GM12865 (cell line): ENCODE data around the gene TBCE.

Experiments
- DNase-seq: peaks from one replicate; pipeline ENCODE4 v3.0.0; 2010; ENCODE audit warnings: low read depth
- H3K4me3 ChIP-seq: 2 replicates; pipeline ENCODE4 v1.5.1; 2011; ENCODE audit warnings: mild to moderate bottlenecking, low read depth, low read length, control low read depth
- TF ChIP-seq, protein P1 (sequence below): IDR thresholded peaks from 2 replicates; pipeline ENCODE4 v1.5.1; 2011; ENCODE audit warnings: low read length, control low read depth, low read depth, inconsistent platforms; ENCODE audit not compliant: insufficient read depth; ENCODE audit errors: missing control alignments

The TBCE gene

DNA sequence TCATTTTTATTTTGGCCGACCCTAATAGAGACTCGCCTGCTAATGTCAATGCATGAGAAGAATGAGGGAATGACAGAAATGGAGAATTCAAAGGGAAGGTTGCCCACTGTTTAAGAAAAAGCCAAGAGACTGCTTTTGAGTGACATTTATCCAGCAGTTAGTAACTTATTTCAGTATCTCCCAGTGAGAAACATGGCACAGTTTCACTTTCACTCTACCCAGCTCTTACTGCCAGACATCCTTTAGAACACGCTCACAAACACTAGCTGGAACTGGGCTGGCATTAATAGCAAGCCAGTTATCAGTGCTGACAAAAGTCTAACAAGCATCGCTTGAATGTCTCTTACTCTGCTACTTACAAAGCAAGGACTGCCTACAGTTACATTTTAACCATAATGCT, 30.3 kb upstream of the TBCE start:
- H3K4me3 ChIP-seq: no peak overlapping the region
- no peak for DNase-seq
- TF ChIP-seq, protein P1, sequence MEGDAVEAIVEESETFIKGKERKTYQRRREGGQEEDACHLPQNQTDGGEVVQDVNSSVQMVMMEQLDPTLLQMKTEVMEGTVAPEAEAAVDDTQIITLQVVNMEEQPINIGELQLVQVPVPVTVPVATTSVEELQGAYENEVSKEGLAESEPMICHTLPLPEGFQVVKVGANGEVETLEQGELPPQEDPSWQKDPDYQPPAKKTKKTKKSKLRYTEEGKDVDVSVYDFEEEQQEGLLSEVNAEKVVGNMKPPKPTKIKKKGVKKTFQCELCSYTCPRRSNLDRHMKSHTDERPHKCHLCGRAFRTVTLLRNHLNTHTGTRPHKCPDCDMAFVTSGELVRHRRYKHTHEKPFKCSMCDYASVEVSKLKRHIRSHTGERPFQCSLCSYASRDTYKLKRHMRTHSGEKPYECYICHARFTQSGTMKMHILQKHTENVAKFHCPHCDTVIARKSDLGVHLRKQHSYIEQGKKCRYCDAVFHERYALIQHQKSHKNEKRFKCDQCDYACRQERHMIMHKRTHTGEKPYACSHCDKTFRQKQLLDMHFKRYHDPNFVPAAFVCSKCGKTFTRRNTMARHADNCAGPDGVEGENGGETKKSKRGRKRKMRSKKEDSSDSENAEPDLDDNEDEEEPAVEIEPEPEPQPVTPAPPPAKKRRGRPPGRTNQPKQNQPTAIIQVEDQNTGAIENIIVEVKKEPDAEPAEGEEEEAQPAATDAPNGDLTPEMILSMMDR: no peak

DNA sequence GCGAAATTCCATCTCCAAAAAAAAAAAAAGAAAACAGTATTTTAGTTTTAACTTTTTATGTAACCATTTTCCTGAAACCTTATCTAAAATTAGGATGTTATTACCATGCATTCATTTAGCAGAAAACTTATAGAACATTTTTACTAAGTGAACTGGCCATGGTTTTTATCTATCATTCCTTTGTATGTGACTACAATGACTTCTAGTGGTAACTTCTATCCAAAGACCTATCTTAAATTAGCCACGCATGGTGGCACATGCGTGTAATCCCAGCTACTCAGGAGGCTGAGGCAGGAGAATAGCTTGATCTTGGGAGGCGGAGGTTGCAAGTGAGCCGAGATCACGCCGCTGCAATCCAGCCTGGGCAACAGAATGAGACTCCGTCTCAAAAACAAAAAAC, 27.5 kb upstream of the TBCE start:
- TF ChIP-seq, protein P1: no peak
- DNase-seq: no peak
- no peak overlapping the region for H3K4me3 ChIP-seq

DNA sequence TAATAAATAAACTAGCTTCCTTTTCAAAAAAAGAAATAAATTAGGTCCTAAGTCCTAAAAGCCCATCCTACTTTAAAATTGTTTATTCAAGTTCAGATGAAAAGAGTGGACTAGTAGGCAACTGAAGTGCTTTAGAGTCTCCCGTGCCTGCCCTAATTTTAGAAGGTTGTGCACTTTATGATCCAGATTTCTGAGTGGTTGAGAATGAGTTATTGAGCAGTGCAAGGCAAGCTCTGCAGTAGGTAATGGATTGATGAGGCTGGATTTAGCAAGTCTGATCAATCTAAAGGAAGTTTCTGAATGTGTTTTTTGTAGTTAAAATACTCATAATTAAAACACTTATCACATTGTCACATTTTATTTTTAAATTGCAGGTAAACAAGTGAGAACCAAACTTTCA, 25.9 kb upstream of the TBCE start:
- TF ChIP-seq, protein P1: no peak
- no peak for DNase-seq
- no peak overlapping the region for H3K4me3 ChIP-seq

DNA sequence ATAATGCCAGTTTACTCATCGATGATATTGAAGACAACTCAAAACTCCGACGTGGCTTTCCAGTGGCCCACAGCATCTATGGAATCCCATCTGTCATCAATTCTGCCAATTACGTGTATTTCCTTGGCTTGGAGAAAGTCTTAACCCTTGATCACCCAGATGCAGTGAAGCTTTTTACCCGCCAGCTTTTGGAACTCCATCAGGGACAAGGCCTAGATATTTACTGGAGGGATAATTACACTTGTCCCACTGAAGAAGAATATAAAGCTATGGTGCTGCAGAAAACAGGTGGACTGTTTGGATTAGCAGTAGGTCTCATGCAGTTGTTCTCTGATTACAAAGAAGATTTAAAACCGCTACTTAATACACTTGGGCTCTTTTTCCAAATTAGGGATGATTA, 25.2 kb upstream of the TBCE start:
- TF ChIP-seq, protein P1: no peak
- no peak overlapping the region for H3K4me3 ChIP-seq
- DNase-seq: no peak

DNA sequence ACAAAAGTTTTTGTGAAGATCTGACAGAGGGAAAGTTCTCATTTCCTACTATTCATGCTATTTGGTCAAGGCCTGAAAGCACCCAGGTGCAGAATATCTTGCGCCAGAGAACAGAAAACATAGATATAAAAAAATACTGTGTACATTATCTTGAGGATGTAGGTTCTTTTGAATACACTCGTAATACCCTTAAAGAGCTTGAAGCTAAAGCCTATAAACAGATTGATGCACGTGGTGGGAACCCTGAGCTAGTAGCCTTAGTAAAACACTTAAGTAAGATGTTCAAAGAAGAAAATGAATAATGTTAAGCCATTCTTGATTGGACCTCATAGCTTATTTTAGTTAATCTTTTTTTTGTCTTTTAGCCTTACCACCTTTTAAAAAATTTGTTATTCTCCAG, 24.8 kb upstream of the TBCE start:
- TF ChIP-seq, protein P1: no peak
- DNase-seq: no peak
- no peak overlapping the region for H3K4me3 ChIP-seq

DNA sequence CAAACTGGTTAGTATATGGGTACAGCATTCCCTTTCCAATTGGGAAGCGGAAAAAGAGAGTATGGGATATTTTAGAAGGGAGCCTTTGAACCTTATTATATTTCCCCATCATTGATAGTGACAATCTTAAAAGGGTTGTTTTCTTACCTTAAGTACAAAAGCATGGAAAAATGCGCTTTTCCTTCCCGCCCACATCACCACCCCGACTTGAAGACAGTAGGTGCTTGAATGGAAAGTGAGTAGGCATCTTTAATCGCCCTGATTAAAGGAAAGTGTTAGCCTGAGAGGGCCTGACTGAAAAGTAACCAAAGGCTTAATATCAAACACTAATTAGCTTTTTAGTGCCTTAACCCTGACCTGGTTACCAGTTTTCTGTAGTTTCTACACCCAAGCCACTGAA, 23.5 kb upstream of the TBCE start:
- TF ChIP-seq, protein P1: no peak

DNA sequence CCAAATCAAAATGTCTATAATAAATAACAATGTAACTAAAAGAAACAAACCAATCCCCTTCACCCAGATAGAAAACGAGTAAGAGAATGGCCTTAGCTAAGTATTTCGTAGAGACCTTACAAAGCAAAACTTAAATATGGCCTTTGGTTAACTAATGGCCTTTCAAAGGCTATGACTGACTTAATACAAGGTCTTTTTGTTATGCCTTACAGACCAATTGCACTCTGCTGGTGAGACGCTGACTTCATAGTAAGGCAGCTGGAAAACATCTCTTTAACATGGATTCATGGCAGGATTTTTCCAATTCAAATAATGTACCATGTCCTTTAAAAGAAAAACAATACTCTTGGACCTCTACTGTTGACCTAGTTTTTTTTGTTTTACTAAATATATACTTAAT, 15.8 kb upstream of the TBCE start:
- H3K4me3 ChIP-seq: no peak overlapping the region
- TF ChIP-seq, protein P1: no peak
- no peak for DNase-seq

More for the DNA sequence above, 23.5 kb upstream of the TBCE start:
- no peak overlapping the region for H3K4me3 ChIP-seq
- no peak for DNase-seq
